CD14-positive monocyte (primary cell): ENCODE data around the gene TXLNB. TPM values are rescaled to one million over a fixed set of nuclear protein-coding genes. Genes with fewer than 3 reads are reported as not detected.

Source experiments
- DNase-seq, 3 donors: peaks; one replicate each; pipeline ENCODE4 v3.0.0-alpha.2; 2011 to 2022
- H2AFZ ChIP-seq: 2 replicates; pipeline ENCODE4 v1.6.0; 2012; ENCODE audit warnings: mild to moderate bottlenecking, low read depth, low read length, inconsistent platforms; ENCODE audit not compliant: insufficient read depth, poor library complexity, severe bottlenecking
- H3K27ac ChIP-seq, 2 donors: 1 replicate in 1 of 2; 2 replicates in 1 of 2; pipeline ENCODE4 v1.5.1; 2012 to 2013; ENCODE audit warnings: low read length in 2 of 2, control low read depth in 1 of 2, inconsistent platforms in 1 of 2, low read depth in 1 of 2, mild to moderate bottlenecking in 1 of 2
- H3K27me3 ChIP-seq, 2 donors: one replicate each; pipeline versions ENCODE4 v1.6.0 to v1.6.1; 2011 to 2013; ENCODE audit warnings: low read length in 2 of 2; ENCODE audit not compliant: control insufficient read depth in 2 of 2, insufficient read depth in 2 of 2
- H3K36me3 ChIP-seq, 2 donors: replicated peaks in 1 of 2; 1 replicate in 1 of 2; 2 replicates in 1 of 2; pipeline versions ENCODE4 v1.5.1 to v1.6.1; 2012 to 2013; ENCODE audit warnings: low read length in 2 of 2, control low read depth in 1 of 2, inconsistent platforms in 1 of 2, mild to moderate bottlenecking in 1 of 2; ENCODE audit not compliant: insufficient read depth in 2 of 2, control insufficient read depth in 1 of 2
- H3K4me1 ChIP-seq, 2 donors: 1 replicate in 1 of 2; 2 replicates in 1 of 2; pipeline versions ENCODE4 v1.5.1 to v1.6.1; 2012 to 2013; ENCODE audit warnings: low read length in 2 of 2, control low read depth in 1 of 2, inconsistent platforms in 1 of 2, mild to moderate bottlenecking in 1 of 2, moderate library complexity in 1 of 2; ENCODE audit not compliant: insufficient read depth in 2 of 2, control insufficient read depth in 1 of 2
- H3K4me2 ChIP-seq: replicated peaks from 2 replicates; pipeline ENCODE3; 2012; ENCODE audit warnings: low read length, moderate library complexity, mild to moderate bottlenecking; ENCODE audit not compliant: poor library complexity, severe bottlenecking; ENCODE audit errors: extremely low read depth
- H3K4me3 ChIP-seq, 3 experiments: fragments of 200-600 bp in 1 of 3; sonication (generic) in 1 of 3; replicated peaks in 1 of 3; 1 replicate in 2 of 3; 2 replicates in 1 of 3; pipeline ENCODE4 v1.5.1; 2011 to 2013; ENCODE audit warnings: low read length in 3 of 3, mild to moderate bottlenecking in 3 of 3, control low read depth in 2 of 3, low read depth in 2 of 3, inconsistent platforms in 1 of 3, moderate library complexity in 1 of 3
- H3K79me2 ChIP-seq: 2 replicates; pipeline ENCODE4 v1.6.0; 2012; ENCODE audit warnings: mild to moderate bottlenecking, control low read depth, inconsistent platforms, low read length, moderate library complexity; ENCODE audit not compliant: insufficient read depth
- H3K9ac ChIP-seq: 2 replicates; pipeline ENCODE4 v1.6.0; 2017; ENCODE audit warnings: low read length, mild to moderate bottlenecking; ENCODE audit not compliant: insufficient read depth, poor library complexity, severe bottlenecking
- H3K9me3 ChIP-seq, 2 donors: replicated peaks in 1 of 2; 1 replicate in 1 of 2; 2 replicates in 1 of 2; pipeline versions ENCODE4 v1.5.1 to v1.6.1; 2012 to 2013; ENCODE audit warnings: low read length in 2 of 2, control low read depth in 1 of 2; ENCODE audit not compliant: control insufficient read depth in 1 of 2, insufficient read depth in 1 of 2
- H4K20me1 ChIP-seq: 2 replicates; pipeline ENCODE4 v1.6.0; 2012; ENCODE audit warnings: mild to moderate bottlenecking, low read length, control low read depth, moderate library complexity; ENCODE audit not compliant: insufficient read depth
- H3K27ac Mint-ChIP-seq, 7 donors: one replicate each; pipeline ENCODE4 v1.8.0; 2020; ENCODE audit warnings: mild to moderate bottlenecking in 7 of 7, mixed read lengths in 7 of 7, moderate library complexity in 6 of 7, inconsistent platforms in 2 of 7
- H3K27me3 Mint-ChIP-seq, 3 donors: one replicate each; pipeline ENCODE4 v1.8.0; 2021 to 2022; ENCODE audit warnings: low read depth in 3 of 3, mild to moderate bottlenecking in 3 of 3, mixed read lengths in 3 of 3, moderate library complexity in 3 of 3, inconsistent platforms in 1 of 3
- H3K36me3 Mint-ChIP-seq, 2 donors: one replicate each; pipeline ENCODE4 v1.8.0; 2020; ENCODE audit warnings: mixed read lengths in 2 of 2, inconsistent platforms in 1 of 2, mild to moderate bottlenecking in 1 of 2
- H3K4me1 Mint-ChIP-seq: one replicate; pipeline ENCODE4 v1.8.0; 2020; ENCODE audit warnings: mild to moderate bottlenecking, mixed read lengths
- H3K4me3 Mint-ChIP-seq, 2 donors: one replicate each; pipeline ENCODE4 v1.8.0; 2020; ENCODE audit warnings: mild to moderate bottlenecking in 2 of 2, mixed read lengths in 2 of 2, moderate library complexity in 1 of 2
- H3K9me3 Mint-ChIP-seq, 7 donors: one replicate each; pipeline ENCODE4 v1.8.0; 2020 to 2022; ENCODE audit warnings: mixed read lengths in 7 of 7, mild to moderate bottlenecking in 6 of 7, moderate library complexity in 6 of 7, inconsistent platforms in 2 of 7
- WGBS: methylation state at CpG from one replicate; pipeline ENCODE4 v1.1.5; 2013; ENCODE audit warnings: missing lambda C conversion rate; ENCODE audit not compliant: insufficient coverage; 5-methylcytosine and 5-hydroxymethylcytosine counted together
- intact Hi-C, 2 donors: fragments of 100-400 bp; cut with micrococcal nuclease; formaldehyde crosslinking; loops; one replicate each; pipeline versions ENCODE4 v1.15.0 to v1.15.1; 2023
- polyA plus RNA-seq, 3 donors: library from polyadenylated mRNA; depleted of rRNA in 1 of 3; unstranded in 2 of 3; stranded (reverse) in 1 of 3; fragments of 300-500 nt in 2 of 3; fragments of >200 nt in 1 of 3; fragmentation: Illumina TruSeq in 2 of 3; gene quantifications; 1 replicate in 2 of 3; 2 replicates in 1 of 3; pipeline ENCODE4 v1.2.3, GENCODE V29; 2012 to 2021
- TF ChIP-seq, protein P1 (sequence below): fragments of 200-600 bp; IDR thresholded peaks from one replicate; pipeline ENCODE4 v1.8.0; 2022; ENCODE audit warnings: antibody characterized with exemption, mild to moderate bottlenecking

TXLNB gene
- polyA plus RNA-seq, 3 donors = 0.04 to 0.25 (median 0.14) TPM

- peaks cover 0 to 1% (median 0%) of the 10 kb centered on the region in 7 donors for H3K9me3 Mint-ChIP-seq
- Histone ChIP-seq H3K27me3 (no peaks in the 10 kb centered on the region), H3K4me1 (no peaks in the 10 kb centered on the region), H3K36me3 (no peaks in the 10 kb centered on the region), H3K27ac (no peak overlapping the region), H3K4me2 (no peak overlapping the region), H2AFZ (no peak overlapping the region), H3K79me2 (no peaks in the 10 kb centered on the region), H3K9ac (no peak overlapping the region), H3K4me3 (no peak overlapping the region), H3K9me3 (no peaks in the 10 kb centered on the region), H4K20me1 (no peaks in the 10 kb centered on the region)
- WGBS = 96% methylated on average over 3 of the region's 4 CpGs
- H3K4me3 Mint-ChIP-seq = no peak overlapping the region
- TF ChIP-seq, protein P1, sequence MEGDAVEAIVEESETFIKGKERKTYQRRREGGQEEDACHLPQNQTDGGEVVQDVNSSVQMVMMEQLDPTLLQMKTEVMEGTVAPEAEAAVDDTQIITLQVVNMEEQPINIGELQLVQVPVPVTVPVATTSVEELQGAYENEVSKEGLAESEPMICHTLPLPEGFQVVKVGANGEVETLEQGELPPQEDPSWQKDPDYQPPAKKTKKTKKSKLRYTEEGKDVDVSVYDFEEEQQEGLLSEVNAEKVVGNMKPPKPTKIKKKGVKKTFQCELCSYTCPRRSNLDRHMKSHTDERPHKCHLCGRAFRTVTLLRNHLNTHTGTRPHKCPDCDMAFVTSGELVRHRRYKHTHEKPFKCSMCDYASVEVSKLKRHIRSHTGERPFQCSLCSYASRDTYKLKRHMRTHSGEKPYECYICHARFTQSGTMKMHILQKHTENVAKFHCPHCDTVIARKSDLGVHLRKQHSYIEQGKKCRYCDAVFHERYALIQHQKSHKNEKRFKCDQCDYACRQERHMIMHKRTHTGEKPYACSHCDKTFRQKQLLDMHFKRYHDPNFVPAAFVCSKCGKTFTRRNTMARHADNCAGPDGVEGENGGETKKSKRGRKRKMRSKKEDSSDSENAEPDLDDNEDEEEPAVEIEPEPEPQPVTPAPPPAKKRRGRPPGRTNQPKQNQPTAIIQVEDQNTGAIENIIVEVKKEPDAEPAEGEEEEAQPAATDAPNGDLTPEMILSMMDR = no peak
- no peak for DNase-seq
- H3K4me1 Mint-ChIP-seq = peaks cover 11% of the 10 kb centered on the region
- H3K36me3 Mint-ChIP-seq = no peaks in the 10 kb centered on the region
- H3K27me3 Mint-ChIP-seq = peaks cover 0 to 1% (median 0%) of the 10 kb centered on the region in 3 donors
- intact Hi-C loops = no loop called here
- no peak overlapping the region for H3K27ac Mint-ChIP-seq
Measured at GRCh38 chr6:139251691-139252390, 40.0 kb downstream of the TXLNB start.

DNA sequence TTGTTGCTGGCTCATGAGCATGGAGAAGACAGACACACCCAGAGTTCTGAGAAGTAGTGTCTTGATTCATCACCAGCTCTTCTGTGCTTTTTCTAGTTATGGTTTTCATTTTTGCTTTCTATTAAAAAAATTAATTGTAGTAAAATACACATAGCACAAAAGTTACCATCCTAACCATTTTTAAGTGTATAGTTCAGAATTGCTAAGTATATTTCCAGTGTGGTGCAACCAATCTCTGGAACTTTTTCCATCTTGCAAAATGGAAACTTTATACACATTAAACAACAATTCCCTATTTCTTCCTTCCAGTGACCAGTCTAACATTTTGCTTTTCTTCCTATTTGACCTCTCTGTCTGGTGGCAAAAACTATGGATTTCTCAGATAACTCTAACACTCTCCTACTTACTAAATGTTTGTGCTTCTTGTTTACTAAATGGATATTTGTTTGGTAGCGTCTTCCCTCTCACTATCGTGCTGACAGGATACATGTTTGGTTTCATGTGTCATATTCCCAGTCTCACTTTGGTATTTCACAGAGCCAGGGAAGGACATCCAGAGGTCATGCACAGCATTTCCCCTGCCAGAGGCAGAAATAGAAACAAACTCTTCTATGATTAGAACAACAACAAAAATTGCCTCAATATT is 40.6 kb downstream of the TXLNB start:
- Mint-ChIP-seq H3K9me3 (peaks cover 0 to 1% (median 0%) of the 10 kb centered on the region in 7 donors), H3K36me3 (no peaks in the 10 kb centered on the region), H3K27me3 (peaks cover 0 to 1% (median 0%) of the 10 kb centered on the region in 3 donors), H3K4me1 (peaks cover 11% of the 10 kb centered on the region), H3K27ac (peak overlapping the region in 1 of 7 donors; percentile 16), H3K4me3 (no peak overlapping the region)
- intact Hi-C loops = no loop called here
- Histone ChIP-seq H3K4me1 (no peaks in the 10 kb centered on the region), H3K27ac (no peak overlapping the region), H3K4me3 (no peak overlapping the region), H3K27me3 (no peaks in the 10 kb centered on the region), H3K9me3 (no peaks in the 10 kb centered on the region), H3K79me2 (no peaks in the 10 kb centered on the region), H2AFZ (no peak overlapping the region), H4K20me1 (no peaks in the 10 kb centered on the region), H3K36me3 (no peaks in the 10 kb centered on the region), H3K4me2 (no peak overlapping the region), H3K9ac (no peak overlapping the region)
- no CpG with 5 or more reads among the region's 2 CpGs for WGBS
- TF ChIP-seq, protein P1 = no peak
- DNase-seq = no peak
